ENCODE measurements around the gene RAD23A. TPM values are rescaled to one million over a fixed set of nuclear protein-coding genes. Genes with fewer than 3 reads are reported as not detected.

Gene RAD23A
- total and polyA plus RNA-seq, 7 donors = 58.7 to 133 (median 99.3) TPM

DNA sequence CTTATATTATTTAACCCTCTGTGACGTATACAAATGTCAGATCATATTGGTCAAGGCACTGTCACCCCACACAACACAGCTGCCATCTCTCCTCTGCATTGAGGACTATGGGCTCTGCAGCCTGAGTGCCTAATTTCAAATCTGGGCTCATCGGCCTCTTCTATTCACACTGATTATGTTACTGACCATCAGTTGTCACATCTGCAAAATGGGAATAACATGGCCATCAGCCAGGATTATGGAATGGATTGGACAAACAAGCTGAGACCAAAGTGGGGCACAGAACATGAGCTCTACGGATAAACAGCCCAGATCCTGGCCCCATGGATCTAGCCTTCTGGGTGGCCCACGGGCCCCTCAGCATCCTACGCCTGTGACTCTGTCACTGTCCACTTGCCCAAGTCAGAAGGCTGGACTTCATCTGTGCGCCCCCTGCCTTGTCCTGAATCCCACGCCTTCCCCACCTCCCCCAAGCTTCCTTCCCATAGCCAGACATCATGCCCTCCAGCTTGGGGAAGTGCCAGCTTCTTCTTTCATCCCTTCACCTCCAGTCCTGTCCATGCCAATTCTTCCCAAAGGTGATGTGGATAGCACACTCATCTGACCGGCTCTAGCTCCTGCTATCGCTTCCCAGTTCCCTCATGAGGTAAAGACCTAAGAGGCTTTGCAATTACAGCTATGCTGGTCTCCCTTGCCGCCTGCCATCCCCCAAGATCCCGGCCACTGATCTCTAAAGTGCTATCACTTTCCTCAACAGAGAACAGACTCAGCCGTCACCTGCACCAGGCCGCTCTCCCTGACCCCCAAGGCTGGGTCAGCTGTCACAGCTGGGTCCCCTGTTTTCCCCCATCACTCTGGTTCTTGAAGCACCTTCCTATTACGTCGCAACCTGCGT, 13.0 kb upstream of the RAD23A start:
- WGBS, 2 donors = 31% methylated on average over 16 of the region's 16 CpGs
- intact Hi-C loops (cut with DNase I) = loop anchor here (5.0 kb wide), 1 partner anchor 40 kb away; the partner anchor contains the start of gene GCDH

DNA sequence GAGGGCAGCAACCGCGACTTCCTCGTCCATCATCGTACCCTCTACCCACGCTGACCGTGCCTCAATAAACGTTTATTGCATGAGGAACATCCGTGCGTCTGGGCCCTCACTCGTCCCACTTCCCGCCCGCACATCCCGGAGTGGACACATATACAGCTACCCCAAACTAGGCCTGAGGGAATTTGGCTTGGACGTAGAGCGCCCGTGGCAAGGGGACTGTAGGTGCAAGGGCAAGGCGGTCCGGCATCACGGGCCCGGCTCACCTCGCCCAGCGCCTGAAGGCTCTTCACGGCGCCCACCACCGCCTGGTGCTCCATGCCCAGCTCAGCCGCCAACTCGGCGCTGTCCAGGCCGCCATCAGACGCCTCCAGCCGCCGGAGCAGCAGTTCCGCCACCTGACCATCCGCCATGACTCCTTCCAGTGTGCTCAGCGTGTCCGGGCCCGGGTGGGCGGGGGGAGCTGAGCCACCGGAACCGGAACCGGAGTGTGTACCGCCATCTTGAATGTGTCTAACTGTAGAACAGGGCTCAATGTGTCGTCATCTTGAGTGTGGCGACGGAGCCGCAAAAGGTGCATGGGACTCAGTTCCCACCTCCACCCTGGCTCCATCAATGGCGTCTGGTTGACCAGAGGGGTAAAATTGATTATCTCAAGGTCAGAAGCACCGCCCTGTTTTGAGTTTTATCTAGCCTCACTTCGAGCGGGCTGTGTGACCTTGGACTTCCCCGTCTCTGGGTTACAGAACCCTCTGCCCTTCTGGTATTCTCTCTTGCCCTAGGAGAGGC, 12.2 kb upstream of the RAD23A start, which contains the start of gene FARSA:
Gene FARSA, minus strand, starts transcription at position 425 of the 786 bp plus-strand sequence. Its CDS starts 15 bp downstream, at position 410.
- no peaks in the 10 kb centered on the region for H3K9me3 ChIP-seq
- WGBS, 2 donors = 1 to 2% methylated on average over 51 of the region's 51 CpGs
- no peaks in the 10 kb centered on the region for H3K27me3 ChIP-seq
- peaks cover 0 to 31% (median 23%) of the 10 kb centered on the region in 4 donors for H3K4me1 ChIP-seq
- peak within 1 kb of the TSS; percentile 84 to 89 (median 86) for H3K27ac ChIP-seq
- TF ChIP-seq, protein P1, sequence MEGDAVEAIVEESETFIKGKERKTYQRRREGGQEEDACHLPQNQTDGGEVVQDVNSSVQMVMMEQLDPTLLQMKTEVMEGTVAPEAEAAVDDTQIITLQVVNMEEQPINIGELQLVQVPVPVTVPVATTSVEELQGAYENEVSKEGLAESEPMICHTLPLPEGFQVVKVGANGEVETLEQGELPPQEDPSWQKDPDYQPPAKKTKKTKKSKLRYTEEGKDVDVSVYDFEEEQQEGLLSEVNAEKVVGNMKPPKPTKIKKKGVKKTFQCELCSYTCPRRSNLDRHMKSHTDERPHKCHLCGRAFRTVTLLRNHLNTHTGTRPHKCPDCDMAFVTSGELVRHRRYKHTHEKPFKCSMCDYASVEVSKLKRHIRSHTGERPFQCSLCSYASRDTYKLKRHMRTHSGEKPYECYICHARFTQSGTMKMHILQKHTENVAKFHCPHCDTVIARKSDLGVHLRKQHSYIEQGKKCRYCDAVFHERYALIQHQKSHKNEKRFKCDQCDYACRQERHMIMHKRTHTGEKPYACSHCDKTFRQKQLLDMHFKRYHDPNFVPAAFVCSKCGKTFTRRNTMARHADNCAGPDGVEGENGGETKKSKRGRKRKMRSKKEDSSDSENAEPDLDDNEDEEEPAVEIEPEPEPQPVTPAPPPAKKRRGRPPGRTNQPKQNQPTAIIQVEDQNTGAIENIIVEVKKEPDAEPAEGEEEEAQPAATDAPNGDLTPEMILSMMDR (IDR thresholded peaks at IDR 0.05) = no peak
- TF ChIP-seq POLR2AphosphoS5 (IDR thresholded peaks at IDR 0.05) (peak; percentile 89 to 97 (median 96)), POLR2A (IDR thresholded peaks at IDR 0.05) (peak in 1 of 2 donors; percentile 10), EP300 (IDR thresholded peaks at IDR 0.05) (no peak)
- peak; percentile 96 for DNase-seq
- peak within 1 kb of the TSS; percentile 95 to 97 (median 96) for H3K4me3 ChIP-seq
- H3K36me3 ChIP-seq = peaks cover 6 to 24% (median 13%) of the 10 kb centered on the region in 4 donors
- intact Hi-C loops (cut with DNase I) = loop anchor here (5.0 kb wide), 1 partner anchor 41 kb away; the partner anchor contains the start of gene GCDH

More for the DNA sequence above, 13.0 kb upstream of the RAD23A start:
- Histone ChIP-seq H3K27ac (peak overlapping the region; percentile 84 to 89 (median 86)), H3K27me3 (no peaks in the 10 kb centered on the region), H3K9me3 (no peaks in the 10 kb centered on the region), H3K36me3 (peaks cover 11 to 33% (median 19%) of the 10 kb centered on the region in 4 donors), H3K4me1 (peaks cover 0 to 27% (median 19%) of the 10 kb centered on the region in 4 donors), H3K4me3 (peak overlapping the region; percentile 95 to 97 (median 96))
- no peak for DNase-seq
- TF ChIP-seq, protein P1 (IDR thresholded peaks at IDR 0.05) = no peak
- TF ChIP-seq EP300 (IDR thresholded peaks at IDR 0.05) (no peak), POLR2AphosphoS5 (IDR thresholded peaks at IDR 0.05) (no peak), POLR2A (IDR thresholded peaks at IDR 0.05) (no peak)

DNA sequence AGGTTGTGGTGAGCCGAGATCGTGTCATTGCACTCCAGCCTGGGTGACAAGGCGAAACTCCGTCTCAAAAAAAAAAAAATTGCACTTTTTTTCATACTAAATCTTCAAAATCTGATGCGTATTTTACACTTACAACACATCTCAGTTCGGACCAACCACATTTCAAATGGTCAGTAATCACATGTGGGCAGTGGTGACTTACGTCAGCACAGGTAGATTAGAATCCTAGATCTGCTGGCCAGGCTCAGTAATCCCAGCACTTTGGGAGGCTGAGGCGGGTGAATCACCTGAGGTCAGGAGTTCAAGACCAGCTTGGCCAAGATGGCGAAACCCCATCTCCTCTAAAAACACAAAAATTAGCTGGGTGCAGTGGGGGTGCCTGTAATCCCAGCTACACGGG, 10.6 kb upstream of the RAD23A start:
- 94 to 95% methylated on average over 10 of the region's 10 CpGs for WGBS, 2 donors
- Histone ChIP-seq H3K4me1 (peaks cover 0 to 41% (median 32%) of the 10 kb centered on the region in 4 donors), H3K27ac (no peak overlapping the region), H3K36me3 (peaks cover 2 to 16% (median 7%) of the 10 kb centered on the region in 4 donors), H3K9me3 (no peaks in the 10 kb centered on the region), H3K4me3 (no peak overlapping the region), H3K27me3 (no peaks in the 10 kb centered on the region)
- no peak for DNase-seq
- TF ChIP-seq, protein P1 (IDR thresholded peaks at IDR 0.05) = no peak
- TF ChIP-seq EP300 (IDR thresholded peaks at IDR 0.05) (no peak), POLR2AphosphoS5 (IDR thresholded peaks at IDR 0.05) (no peak), POLR2A (IDR thresholded peaks at IDR 0.05) (no peak)
- intact Hi-C loops (cut with DNase I) = no loop called here

DNA sequence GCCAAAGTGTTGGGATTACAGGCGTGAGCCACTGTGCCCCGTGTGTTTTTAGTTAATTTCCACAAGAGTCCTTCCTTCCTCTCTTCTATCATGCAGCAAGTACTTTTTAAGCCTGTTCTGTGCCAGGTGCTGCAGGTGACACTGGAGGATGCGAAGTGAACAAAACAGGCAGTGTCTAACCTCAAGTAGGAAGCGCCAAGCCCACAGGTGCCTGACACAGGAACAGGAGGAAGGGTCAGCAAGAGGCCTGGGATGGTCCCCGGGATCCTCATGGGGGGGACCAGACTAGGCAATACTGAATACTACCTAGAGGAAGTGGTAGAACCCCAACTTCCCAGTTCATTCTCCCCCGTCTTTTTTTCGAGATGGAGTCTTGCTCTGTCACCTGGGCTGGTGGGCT, 9.1 kb upstream of the RAD23A start:
- Histone ChIP-seq H3K36me3 (peaks cover 17 to 23% (median 17%) of the 10 kb centered on the region in 4 donors), H3K4me3 (no peak overlapping the region), H3K27me3 (no peaks in the 10 kb centered on the region), H3K4me1 (peaks cover 0 to 54% (median 42%) of the 10 kb centered on the region in 4 donors), H3K27ac (no peak overlapping the region), H3K9me3 (no peaks in the 10 kb centered on the region)
- intact Hi-C loops (cut with DNase I) = no loop called here
- 49 to 64% methylated on average over 7 of the region's 7 CpGs for WGBS, 2 donors
- TF ChIP-seq POLR2AphosphoS5 (IDR thresholded peaks at IDR 0.05) (no peak), EP300 (IDR thresholded peaks at IDR 0.05) (no peak), POLR2A (IDR thresholded peaks at IDR 0.05) (no peak)
- TF ChIP-seq, protein P1 (IDR thresholded peaks at IDR 0.05) = no peak
- DNase-seq = no peak
